Measurements from ENCODE around the gene DMC1. TPM values are rescaled to one million over a fixed set of nuclear protein-coding genes. Genes with fewer than 3 reads are reported as not detected.
A peak's percentile ranks its signal among the peaks of the same experiment; 100 is the strongest.

Gene DMC1
- total and polyA plus RNA-seq, 9 of the 15 experiments (the other 6 are each of a cell fraction or from before 2014, with no cell fraction given): 5.5 to 55.5 (median 9.8) TPM

DNA sequence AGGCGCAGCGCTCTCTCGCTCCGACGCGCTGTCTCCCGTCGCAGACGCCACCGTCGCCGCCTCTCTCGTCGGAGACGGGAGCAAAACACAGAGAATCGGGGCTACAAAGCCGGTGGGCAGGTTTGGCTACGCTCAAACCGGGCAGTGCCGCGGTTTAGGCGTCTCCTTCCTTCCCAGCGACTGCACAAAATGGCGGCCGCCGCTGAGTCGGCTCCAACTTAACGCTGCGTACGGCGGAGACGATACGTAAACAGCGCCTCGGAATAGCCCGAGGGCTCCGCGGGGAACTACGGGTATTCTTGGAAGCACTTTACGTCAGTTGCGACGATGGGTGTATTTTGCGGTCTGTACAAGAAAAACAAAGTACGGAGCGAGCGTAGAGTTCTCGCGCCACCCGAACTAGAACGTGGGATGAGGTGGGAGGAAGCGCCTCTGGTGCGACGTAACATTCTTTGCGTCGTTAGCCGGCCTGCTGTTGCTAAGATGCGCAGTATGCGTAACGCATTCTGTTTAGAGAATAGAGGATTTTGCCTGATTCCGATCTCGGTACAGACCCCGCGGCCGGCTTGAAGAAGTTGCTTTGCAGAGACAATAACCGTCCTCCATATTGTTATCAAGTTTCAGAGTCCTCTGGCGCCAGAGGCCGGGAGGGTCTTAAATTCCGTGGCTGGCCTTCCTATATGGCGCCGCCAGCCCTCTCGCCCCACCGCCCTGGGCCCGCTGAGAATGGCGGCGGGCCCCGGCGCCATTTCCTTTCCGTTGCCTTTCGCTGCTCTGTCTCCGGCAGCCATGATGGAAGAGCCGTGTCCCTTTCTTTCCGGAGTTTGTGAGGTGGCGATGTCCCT, 63.6 kb downstream of the DMC1 start, which contains the start of gene DDX17 (continued):
- TF ChIP-seq KLF13 (tag; IDR thresholded peaks at IDR 0.05; ENCODE audit: borderline replicate concordance, low read depth) (no peak), ZKSCAN1 (IDR thresholded peaks at IDR 0.05; ENCODE audit: low read depth, low read length) (0 out of 2 replicates have a peak, but pooled peaks have one; percentile 19), POLR2B (IDR thresholded peaks at IDR 0.05; ENCODE audit: low read depth, partially characterized antibody) (peak; percentile 68), RB1 (IDR thresholded peaks at IDR 0.05; ENCODE audit: low read depth) (0 out of 2 replicates have a peak, but pooled peaks have one; percentile 51), BRD9 (IDR thresholded peaks at IDR 0.05; ENCODE audit: low read depth, partially characterized antibody) (peak; percentile 96), TEAD1 (CRISPR knock-in tag; IDR thresholded peaks at IDR 0.05) (peak; percentile 80 to 96), BRD4 (IDR thresholded peaks at IDR 0.05) (peak; percentile 62; the same call in 1 of the 2 replicates), SMARCA4 (IDR thresholded peaks at IDR 0.05) (no peak), ERF (CRISPR knock-in tag; IDR thresholded peaks at IDR 0.05) (0 out of 2 replicates have a peak, but pooled peaks have one; percentile 18), ZNF780A (CRISPR knock-in tag; IDR thresholded peaks at IDR 0.05) (no peak), NRF1 (conservative IDR thresholded peaks at IDR 0.05 in 1 of 2, IDR thresholded peaks at IDR 0.05 in 1 of 2) (peak; percentile 66 to 76), ZSCAN32 (CRISPR knock-in tag; IDR thresholded peaks at IDR 0.05) (no peak), ZNF263 (CRISPR knock-in tag; IDR thresholded peaks at IDR 0.05; ENCODE audit: borderline replicate concordance) (no peak), XRCC3 (IDR thresholded peaks at IDR 0.05) (no peak), ZNF764 (CRISPR knock-in tag; IDR thresholded peaks at IDR 0.05; ENCODE audit: low read depth) (no peak)
- TF ChIP-seq, protein P1, sequence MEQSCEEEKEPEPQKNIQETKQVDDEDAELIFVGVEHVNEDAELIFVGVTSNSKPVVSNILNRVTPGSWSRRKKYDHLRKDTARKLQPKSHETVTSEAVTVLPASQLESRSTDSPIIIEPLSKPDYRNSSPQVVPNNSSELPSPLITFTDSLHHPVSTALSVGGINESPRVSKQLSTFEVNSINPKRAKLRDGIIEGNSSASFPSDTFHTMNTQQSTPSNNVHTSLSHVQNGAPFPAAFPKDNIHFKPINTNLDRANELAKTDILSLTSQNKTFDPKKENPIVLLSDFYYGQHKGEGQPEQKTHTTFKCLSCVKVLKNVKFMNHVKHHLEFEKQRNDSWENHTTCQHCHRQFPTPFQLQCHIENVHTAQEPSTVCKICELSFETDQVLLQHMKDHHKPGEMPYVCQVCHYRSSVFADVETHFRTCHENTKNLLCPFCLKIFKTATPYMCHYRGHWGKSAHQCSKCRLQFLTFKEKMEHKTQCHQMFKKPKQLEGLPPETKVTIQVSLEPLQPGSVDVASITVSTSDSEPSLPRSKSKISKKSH (CRISPR knock-in tag; IDR thresholded peaks at IDR 0.05): no peak
- TF ChIP-seq, protein P2, sequence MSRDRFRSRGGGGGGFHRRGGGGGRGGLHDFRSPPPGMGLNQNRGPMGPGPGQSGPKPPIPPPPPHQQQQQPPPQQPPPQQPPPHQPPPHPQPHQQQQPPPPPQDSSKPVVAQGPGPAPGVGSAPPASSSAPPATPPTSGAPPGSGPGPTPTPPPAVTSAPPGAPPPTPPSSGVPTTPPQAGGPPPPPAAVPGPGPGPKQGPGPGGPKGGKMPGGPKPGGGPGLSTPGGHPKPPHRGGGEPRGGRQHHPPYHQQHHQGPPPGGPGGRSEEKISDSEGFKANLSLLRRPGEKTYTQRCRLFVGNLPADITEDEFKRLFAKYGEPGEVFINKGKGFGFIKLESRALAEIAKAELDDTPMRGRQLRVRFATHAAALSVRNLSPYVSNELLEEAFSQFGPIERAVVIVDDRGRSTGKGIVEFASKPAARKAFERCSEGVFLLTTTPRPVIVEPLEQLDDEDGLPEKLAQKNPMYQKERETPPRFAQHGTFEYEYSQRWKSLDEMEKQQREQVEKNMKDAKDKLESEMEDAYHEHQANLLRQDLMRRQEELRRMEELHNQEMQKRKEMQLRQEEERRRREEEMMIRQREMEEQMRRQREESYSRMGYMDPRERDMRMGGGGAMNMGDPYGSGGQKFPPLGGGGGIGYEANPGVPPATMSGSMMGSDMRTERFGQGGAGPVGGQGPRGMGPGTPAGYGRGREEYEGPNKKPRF (IDR thresholded peaks at IDR 0.05; ENCODE audit: low read depth, low read length): peak; percentile 98
- TF ChIP-seq, protein P3, sequence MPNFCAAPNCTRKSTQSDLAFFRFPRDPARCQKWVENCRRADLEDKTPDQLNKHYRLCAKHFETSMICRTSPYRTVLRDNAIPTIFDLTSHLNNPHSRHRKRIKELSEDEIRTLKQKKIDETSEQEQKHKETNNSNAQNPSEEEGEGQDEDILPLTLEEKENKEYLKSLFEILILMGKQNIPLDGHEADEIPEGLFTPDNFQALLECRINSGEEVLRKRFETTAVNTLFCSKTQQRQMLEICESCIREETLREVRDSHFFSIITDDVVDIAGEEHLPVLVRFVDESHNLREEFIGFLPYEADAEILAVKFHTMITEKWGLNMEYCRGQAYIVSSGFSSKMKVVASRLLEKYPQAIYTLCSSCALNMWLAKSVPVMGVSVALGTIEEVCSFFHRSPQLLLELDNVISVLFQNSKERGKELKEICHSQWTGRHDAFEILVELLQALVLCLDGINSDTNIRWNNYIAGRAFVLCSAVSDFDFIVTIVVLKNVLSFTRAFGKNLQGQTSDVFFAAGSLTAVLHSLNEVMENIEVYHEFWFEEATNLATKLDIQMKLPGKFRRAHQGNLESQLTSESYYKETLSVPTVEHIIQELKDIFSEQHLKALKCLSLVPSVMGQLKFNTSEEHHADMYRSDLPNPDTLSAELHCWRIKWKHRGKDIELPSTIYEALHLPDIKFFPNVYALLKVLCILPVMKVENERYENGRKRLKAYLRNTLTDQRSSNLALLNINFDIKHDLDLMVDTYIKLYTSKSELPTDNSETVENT (CRISPR knock-in tag; IDR thresholded peaks at IDR 0.05): 0 out of 2 replicates have a peak, but pooled peaks have one; percentile 34
- TF ChIP-seq, protein P4, sequence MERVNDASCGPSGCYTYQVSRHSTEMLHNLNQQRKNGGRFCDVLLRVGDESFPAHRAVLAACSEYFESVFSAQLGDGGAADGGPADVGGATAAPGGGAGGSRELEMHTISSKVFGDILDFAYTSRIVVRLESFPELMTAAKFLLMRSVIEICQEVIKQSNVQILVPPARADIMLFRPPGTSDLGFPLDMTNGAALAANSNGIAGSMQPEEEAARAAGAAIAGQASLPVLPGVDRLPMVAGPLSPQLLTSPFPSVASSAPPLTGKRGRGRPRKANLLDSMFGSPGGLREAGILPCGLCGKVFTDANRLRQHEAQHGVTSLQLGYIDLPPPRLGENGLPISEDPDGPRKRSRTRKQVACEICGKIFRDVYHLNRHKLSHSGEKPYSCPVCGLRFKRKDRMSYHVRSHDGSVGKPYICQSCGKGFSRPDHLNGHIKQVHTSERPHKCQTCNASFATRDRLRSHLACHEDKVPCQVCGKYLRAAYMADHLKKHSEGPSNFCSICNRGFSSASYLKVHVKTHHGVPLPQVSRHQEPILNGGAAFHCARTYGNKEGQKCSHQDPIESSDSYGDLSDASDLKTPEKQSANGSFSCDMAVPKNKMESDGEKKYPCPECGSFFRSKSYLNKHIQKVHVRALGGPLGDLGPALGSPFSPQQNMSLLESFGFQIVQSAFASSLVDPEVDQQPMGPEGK (CRISPR knock-in tag; IDR thresholded peaks at IDR 0.05; ENCODE audit: borderline replicate concordance): no peak

Data from K562 (cell line).